HG03565 (cell line): ENCODE results near the gene RERE.

Experiments used
- ATAC-seq: cut with Tn5 transposase; IDR thresholded peaks from one replicate; pipeline ENCODE4 v1.9.1; 2021; ENCODE audit warnings: mild to moderate bottlenecking, moderate library complexity; ENCODE audit not compliant: unreplicated experiment

RERE gene

GRCh38 chr1:8671306-8671917 is 146.0 kb downstream of the RERE start:
- no peak for ATAC-seq

DNA sequence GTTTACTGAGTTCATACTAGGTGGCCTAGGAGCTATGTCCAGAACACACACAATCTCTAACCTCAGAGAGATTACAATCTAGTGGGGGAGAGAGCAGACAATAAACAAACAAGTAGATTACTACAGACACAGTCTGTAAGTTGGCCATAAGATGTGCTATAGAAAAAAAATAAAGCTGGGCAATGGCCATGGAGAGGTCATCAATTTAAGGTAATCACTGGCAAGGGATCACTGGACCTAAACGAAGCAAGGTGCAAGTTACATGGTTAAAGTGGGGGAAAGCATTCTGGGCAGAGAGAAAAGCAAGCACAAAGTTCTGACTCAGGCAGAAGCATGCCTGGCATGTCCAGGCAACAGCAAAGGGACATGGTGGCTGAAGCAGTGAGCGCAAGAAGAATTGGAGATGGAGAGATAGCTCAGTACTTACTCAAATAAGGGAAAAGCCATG is 147.0 kb downstream of the RERE start:
- ATAC-seq, result no peak

- no peak for ATAC-seq
Observed at GRCh38 chr1:8669606-8670335, 147.7 kb downstream of the RERE start.

DNA sequence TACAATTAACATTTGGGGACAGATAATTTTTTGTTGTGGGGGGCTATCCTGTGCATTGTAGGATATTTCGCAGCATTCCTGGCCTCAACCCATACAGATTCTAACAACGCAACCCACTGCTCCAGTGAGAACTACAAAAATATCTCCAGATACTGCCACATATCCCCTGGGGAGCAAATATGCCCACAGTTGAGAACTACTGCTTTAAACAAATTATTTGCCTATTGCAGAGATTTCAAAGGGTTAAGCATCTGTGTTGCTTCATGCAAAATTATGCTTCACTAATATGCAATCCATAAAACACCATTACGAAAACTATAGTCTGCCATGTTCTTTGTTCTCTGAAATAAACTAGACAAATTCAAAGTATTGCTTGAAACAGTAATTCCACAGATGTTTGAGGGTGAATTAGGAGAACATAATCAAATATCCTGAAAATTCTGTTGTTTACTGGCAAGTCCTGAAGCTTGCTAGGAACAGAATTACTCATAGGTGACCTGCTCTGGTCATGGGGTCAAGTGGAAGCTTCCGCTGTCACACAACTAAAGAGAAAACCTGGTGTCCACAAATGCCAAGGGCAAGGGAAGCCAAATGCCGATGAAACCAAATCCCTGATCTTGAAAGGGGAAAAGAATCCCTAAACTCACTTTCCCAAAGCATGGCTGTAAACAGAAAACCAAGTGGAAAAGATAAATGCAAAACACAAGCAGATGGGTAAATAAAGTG is 149.4 kb downstream of the RERE start:
- no peak for ATAC-seq

DNA sequence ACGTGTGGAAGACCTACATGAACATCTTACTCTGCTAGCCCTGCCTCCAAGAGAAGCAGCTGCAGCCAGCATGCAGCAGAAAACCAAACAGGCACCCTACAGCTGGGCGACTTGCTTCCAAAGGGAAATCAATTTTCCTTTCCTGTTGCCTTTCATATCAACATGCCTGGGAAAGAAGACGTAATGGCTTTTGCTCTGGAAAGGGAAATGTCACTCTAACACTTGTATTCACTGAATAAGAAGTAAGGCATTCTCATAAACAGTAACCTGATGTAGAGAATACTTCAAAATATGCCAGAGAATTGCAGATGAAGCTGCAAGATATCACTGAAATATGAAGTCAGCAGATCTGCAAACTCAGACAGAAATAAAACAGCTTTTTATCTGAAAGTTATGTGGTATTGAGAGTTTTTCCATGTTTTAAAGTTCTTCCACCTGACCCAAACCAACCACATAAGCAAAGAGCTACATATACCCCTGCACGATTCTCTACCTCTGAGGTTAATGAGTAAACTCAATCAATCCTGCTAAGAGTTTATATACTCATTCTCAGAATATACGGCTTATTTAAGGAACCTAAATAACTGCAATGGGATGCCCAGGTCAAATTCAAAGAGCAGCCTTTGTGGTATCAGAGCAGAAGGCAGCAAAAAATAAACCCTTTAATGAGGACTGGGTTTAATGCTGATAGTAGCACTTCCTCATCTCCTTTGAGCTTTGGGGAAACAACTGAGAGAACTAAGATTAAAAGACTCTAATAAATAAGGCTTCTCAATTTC is 150.9 kb downstream of the RERE start:
- ATAC-seq, result no peak

DNA sequence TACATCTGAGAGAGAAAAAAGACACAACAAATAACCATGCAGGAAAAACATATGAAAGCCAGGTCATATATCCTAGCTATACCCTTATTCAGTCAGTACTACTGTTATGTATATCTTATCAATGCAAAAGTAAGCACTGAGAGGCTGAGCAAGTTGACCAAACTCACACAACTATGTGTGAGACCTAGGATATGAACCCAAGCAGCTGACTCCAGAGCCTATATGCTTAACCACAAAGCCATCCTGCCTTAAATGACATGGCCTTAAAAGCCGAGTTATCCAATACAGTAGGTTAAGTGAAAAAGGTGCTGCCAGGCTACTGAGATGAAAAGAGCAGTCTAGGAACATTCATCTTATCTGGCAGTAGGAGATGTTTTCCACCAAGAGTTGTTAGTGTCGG is 151.6 kb downstream of the RERE start:
- no peak for ATAC-seq

DNA sequence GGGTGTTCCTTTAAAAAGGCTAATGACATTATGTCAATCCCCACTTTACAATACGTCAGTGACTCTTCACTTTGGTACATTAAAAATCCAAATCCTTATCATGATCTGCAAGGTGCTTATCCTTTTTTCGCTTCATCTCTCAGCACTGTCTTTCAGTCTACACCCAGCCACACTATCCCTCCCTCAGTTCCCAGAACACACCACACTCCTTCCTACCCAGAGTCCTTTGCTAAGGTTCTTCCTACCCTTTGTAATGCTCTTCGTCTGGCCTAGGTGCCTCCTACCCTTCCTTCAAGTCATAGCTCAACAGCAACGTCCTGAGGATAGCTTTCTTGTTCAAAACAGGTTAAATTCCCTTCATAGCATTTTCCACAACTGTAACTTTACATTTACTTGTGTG is 152.6 kb downstream of the RERE start:
- ATAC-seq, result no peak

- no peak for ATAC-seq
Observed at GRCh38 chr1:8663915-8664329, 153.5 kb downstream of the RERE start.

DNA sequence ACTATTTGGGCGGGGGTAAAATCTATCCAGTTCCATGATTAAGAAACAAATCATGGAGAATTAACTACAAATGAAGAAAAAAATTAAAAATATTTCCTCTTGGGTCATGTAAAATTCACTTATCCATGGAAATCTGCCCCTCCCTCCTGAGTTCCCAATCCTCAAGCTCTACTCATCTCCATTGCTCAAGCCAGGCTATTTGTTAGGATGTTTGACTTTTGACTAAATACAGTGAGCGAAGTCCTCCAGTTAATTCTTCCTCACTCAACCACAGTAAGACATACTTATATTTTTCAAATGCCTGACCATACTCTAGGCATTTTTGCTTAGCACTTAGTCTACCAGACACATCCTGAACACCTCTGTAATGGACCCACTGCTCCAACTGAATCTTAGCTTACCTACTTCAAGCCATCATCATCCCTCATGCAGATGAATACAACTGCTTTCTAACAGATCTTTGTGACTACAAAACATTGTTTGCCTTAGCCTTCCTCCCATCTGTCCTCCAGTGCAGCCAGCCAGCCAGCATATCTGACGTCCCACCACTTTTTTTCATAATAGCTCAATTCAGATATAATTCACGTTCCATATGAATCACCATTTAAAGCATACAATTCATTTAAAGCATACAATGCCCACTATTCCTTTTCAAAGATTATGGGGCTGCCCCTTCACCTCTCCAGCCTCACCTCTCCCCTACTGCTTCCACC is 154.2 kb downstream of the RERE start:
- ATAC-seq, result no peak

GRCh38 chr1:8662380-8663072 is 154.9 kb downstream of the RERE start:
- no peak for ATAC-seq

DNA sequence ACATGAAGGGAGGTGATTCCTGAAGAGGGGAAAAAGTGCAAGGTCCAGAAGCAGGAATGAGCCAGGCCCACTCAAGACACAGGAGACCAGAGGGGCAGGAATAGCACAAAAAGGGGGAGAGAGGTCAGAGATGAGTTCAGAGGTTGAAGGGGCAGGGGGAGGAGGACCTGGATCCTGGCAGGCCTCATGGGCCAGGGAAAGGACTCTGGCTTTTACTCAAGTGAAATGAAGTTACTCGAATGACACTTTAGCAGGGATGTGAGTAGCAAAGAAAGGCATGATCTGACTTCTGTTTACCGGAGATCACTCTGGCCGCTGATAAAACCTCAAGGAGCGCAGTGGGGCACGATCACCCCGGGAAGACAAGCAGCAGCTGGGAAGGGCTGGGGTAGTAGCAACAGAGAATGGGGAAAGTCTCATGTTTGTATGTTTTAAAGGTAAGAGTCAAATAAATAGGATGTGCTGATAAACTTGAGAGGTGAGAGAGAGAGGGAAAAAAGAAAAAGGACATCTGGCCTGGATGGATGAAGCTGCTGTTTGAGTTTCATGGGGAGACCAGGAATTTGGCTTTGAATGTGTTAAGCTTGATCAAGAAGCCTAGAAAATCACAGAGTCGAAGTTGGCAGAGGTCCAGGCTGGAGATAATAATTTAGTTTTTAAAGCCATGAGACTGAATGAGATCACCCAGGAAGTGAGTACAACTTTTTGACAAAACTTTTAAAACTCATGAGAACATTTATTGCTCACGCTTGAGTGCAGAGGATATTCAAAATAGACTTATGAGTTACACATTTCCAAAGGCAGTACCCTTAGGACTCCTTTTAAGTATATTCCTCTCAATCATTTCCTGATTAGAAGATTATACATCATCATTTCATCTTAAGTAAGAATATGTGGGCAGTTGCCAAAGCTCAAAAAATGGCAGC is 156.0 kb downstream of the RERE start:
- no peak for ATAC-seq

DNA sequence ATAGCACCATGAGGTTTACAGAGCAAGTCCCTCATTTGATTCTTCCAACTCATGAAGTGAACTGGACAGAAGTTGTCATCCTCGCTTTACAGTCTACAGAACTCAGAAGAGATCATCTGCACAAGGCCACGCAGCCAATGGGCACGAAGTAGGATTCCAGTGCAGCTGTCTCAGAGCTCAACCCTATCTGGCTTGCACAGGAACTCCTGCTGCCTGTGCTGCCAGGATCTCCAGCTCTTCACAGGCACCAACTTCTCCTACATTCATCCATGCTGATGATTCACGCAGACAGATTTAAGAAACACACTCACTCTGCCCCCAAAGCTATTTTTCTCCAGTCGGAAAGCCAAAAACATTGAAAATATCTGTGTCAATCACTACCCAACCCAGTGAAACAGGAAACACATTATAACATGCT is 157.0 kb downstream of the RERE start:
- no peak for ATAC-seq

GRCh38 chr1:8659593-8659992 is 157.8 kb downstream of the RERE start:
- no peak for ATAC-seq

GRCh38 chr1:8653878-8654277 is 163.6 kb downstream of the RERE start:
- no peak for ATAC-seq

DNA sequence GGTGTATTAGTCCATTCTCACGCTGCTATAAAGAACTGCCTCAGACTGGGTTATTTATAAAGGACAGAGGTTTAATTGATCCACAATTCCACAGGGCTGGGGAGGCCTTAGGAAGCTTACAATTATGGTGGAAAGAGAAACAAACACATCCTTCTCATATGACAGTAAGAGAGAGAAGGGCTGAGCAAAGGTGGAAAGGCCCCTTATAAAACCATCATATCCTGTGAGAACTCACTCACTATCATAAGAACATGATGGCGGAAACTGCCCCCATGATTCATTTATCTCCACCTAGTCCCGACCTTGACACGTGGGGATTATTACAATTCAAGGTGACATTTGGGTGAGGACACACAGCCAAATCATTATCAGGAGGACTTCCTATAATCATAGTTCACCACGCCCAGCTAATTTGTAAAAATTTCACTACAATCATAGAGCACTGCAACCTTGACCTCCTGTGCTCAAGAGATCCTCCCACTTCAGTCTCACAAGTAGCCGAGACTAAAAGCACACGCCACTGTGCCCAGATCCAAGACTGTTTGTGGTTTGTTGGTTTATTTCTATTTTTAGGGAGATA is 164.9 kb downstream of the RERE start:
- ATAC-seq, result no peak

DNA sequence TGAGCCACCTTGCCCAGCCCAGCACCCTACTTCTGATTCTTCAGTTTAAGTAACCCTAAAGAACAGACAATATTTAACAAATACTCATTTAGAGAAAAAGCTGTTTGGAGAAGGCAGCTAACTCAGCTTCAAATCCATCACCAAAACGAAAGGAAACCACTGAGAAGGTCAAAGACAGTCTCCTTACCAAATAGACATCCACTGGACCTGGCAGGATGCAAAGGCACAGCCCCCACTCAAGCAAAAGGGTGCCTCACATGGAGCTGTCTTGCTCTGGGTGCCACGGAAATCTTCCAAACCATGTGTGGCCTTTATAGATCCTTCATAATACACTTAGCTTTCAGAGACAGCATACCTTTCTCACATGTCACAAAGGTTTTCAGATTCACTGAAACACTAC is 165.5 kb downstream of the RERE start:
- no peak for ATAC-seq

DNA sequence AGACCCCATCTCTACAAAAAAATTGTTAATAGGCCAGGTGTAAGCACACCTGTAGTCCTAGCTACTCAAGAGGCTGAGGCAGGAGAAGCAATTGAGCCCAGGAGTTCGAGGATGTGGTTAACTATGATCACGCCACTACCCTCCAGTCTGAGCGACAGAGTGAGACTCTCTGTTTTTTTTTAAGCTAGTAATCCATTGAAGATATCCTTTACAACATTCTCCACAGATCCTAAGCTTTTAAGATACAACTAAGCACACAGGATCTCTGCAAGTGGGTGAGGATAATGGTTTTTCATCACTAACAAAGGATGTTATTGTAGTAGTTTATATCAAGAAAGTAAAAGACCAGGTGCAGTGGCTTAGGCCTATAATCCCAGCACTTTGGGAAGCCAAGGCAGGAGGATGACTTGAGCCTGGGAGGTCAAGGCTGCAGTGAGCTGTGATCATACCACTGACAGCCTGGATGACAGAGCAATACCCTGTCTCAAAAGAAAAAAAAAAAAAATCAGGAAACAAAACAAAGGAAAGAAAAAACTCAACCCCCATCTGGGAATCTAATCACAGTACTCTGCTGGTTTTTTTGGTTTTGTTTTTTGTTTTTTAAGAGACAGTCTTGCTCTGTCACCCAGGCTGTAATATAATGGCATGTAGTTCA is 166.1 kb downstream of the RERE start:
- no peak for ATAC-seq

DNA sequence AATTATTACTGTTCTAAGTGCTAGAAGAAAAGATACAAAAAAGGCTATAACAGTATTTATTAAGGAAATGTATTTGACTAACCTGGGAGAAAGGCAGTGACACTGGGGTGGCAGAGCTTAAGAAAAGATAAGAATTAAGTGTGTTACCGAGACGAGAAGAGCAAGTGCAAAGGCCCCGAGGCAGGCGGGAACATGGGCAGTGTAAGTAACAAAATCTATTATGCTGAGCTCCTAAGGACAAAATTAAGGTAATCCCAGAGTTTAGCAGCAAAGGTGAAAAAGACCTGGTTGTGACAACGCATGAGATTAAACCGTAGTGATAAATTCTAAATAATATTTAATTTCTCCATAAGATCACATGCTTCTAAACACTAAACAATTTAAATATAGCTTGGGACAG is 167.6 kb downstream of the RERE start:
- no peak for ATAC-seq
